ENCODE data around the gene DHRSX. TPM values are rescaled to one million over a fixed set of nuclear protein-coding genes. Genes with fewer than 3 reads are reported as not detected.
"Not testable (repeated sequence)": the region's sequence is repeated elsewhere in the genome, so short reads cannot be mapped to it uniquely, and the experiment has no call there.

Gene DHRSX
- total RNA-seq, 2 donors from 2014 or later, result 24.2 to 37.1 TPM

- WGBS, result 88% methylated on average over 26 of the region's 26 CpGs
These were observed 43.3 kb downstream of the DHRSX start for GRCh38 chrX:2457289-2458133.

DNA sequence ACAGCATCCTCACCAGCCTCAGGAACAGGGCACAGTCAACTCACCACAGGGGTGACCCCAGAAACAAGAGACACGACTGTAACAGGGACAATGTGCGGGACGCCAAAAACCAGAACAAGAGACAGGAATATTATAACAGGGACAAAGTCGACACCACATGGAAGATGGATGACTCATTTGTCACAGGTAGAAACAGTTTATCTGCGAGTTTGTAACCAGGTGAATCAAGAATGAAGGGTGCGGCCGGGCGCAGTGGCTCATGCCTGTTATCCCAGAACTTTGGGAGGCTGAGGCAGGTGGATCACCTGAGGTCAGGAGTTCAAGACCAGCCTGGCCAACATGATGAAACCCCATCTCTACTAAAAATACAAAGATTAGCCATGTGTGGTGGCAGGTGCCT is 44.7 kb downstream of the DHRSX start:
- WGBS, result 86% methylated on average over 8 of the region's 8 CpGs
- H3K4me3 ChIP-seq; H3K27ac ChIP-seq; DNase-seq (ENCODE audit: low spot score); H3K4me1 ChIP-seq (replicated peaks); H3K27me3 ChIP-seq (replicated peaks; ENCODE audit: insufficient read depth); intact Hi-C loops (cut with DNase I); H3K36me3 ChIP-seq; H3K9me3 ChIP-seq: not testable (repeated sequence)

More at GRCh38 chrX:2457289-2458133, 43.3 kb downstream of the DHRSX start:
- intact Hi-C loops (cut with DNase I), result no loop called here
- no peak for TF ChIP-seq POLR2A (IDR thresholded peaks at IDR 0.05)
- no peak for TF ChIP-seq POLR2AphosphoS5 (IDR thresholded peaks at IDR 0.05)
- TF ChIP-seq CTCF (IDR thresholded peaks at IDR 0.05), result no peak
- no peaks in the 10 kb centered on the region for H3K27me3 ChIP-seq (replicated peaks; ENCODE audit: insufficient read depth)
- no peaks in the 10 kb centered on the region for H3K9me3 ChIP-seq
- no peaks in the 10 kb centered on the region for H3K4me1 ChIP-seq (replicated peaks)
- H3K36me3 ChIP-seq, result no peaks in the 10 kb centered on the region
- DNase-seq (ENCODE audit: low spot score), result no peak
- no peak overlapping the region for H3K27ac ChIP-seq
- H3K4me3 ChIP-seq, result no peak overlapping the region

- H3K27me3 ChIP-seq (replicated peaks; ENCODE audit: insufficient read depth); H3K4me1 ChIP-seq (replicated peaks); DNase-seq (ENCODE audit: low spot score); H3K9me3 ChIP-seq; H3K36me3 ChIP-seq; H3K4me3 ChIP-seq; intact Hi-C loops (cut with DNase I); H3K27ac ChIP-seq: not testable (repeated sequence)
- 95% methylated on average over 9 of the region's 9 CpGs for WGBS
These were observed 46.2 kb downstream of the DHRSX start for GRCh38 chrX:2454620-2455019.

- Histone ChIP-seq H3K27me3 (replicated peaks; ENCODE audit: insufficient read depth) (no peaks in the 10 kb centered on the region), H3K9me3 (no peaks in the 10 kb centered on the region), H3K4me3 (no peak overlapping the region), H3K4me1 (replicated peaks) (no peaks in the 10 kb centered on the region), H3K36me3 (no peaks in the 10 kb centered on the region), H3K27ac (no peak overlapping the region)
- DNase-seq (ENCODE audit: low spot score), result no peak
- WGBS, result 95% methylated on average over 4 of the region's 4 CpGs
- intact Hi-C loops (cut with DNase I), result no loop called here
- TF ChIP-seq POLR2A (IDR thresholded peaks at IDR 0.05), result no peak
- TF ChIP-seq CTCF (IDR thresholded peaks at IDR 0.05), result no peak
- TF ChIP-seq POLR2AphosphoS5 (IDR thresholded peaks at IDR 0.05), result no peak
These were observed 48.0 kb downstream of the DHRSX start for GRCh38 chrX:2452799-2453198.

GRCh38 chrX:2452317-2452784 is 48.4 kb downstream of the DHRSX start:
- Histone ChIP-seq H3K4me1 (replicated peaks) (no peaks in the 10 kb centered on the region), H3K4me3 (no peak overlapping the region), H3K27ac (no peak overlapping the region), H3K9me3 (no peaks in the 10 kb centered on the region), H3K36me3 (no peaks in the 10 kb centered on the region), H3K27me3 (replicated peaks; ENCODE audit: insufficient read depth) (no peaks in the 10 kb centered on the region)
- no peak for DNase-seq (ENCODE audit: low spot score)
- no peak for TF ChIP-seq POLR2AphosphoS5 (IDR thresholded peaks at IDR 0.05)
- no peak for TF ChIP-seq POLR2A (IDR thresholded peaks at IDR 0.05)
- no peak for TF ChIP-seq CTCF (IDR thresholded peaks at IDR 0.05)
- WGBS, result 93% methylated on average over 22 of the region's 22 CpGs
- intact Hi-C loops (cut with DNase I), result no loop called here

Measured in prostate gland (tissue), 2 donors.